Peyer's patch (tissue), 4 donors: Measurements from ENCODE around the gene USP1. TPM values are rescaled to one million over a fixed set of nuclear protein-coding genes. Genes with fewer than 3 reads are reported as not detected.

Experiments
- DNase-seq, 3 donors: peaks; one replicate each; pipeline ENCODE4 v3.0.0-alpha.2; 2017 to 2019
- H3K27ac ChIP-seq, 4 donors: fragments of 200-600 bp; sonication (generic); one replicate each; pipeline ENCODE4 v1.5.1; 2016 to 2019
- H3K27me3 ChIP-seq, 2 donors: fragments of 200-600 bp; sonication (generic); one replicate each; pipeline ENCODE4 v1.5.1; 2019
- H3K36me3 ChIP-seq, 3 donors: fragments of 200-600 bp; sonication (generic); one replicate each; pipeline ENCODE4 v1.5.1; 2016 to 2019
- H3K4me1 ChIP-seq, 4 donors: fragments of 200-600 bp; sonication (generic); one replicate each; pipeline ENCODE4 v1.5.1; 2016 to 2019
- H3K4me3 ChIP-seq, 4 donors: fragments of 200-600 bp; sonication (generic); 1 replicate in 3 of 4; 2 replicates in 1 of 4; pipeline ENCODE4 v1.5.1; 2016 to 2019; ENCODE audit warnings: mild to moderate bottlenecking in 1 of 4
- H3K9me3 ChIP-seq, 4 donors: fragments of 200-600 bp; sonication (generic); one replicate each; pipeline ENCODE4 v1.5.1; 2016 to 2019; ENCODE audit warnings: mild to moderate bottlenecking in 1 of 4
- POLR2A ChIP-seq, 2 donors: fragments of 450-650 bp; IDR thresholded peaks; one replicate each; pipeline ENCODE4 v1.5.1; 2017; ENCODE audit warnings: antibody characterized with exemption in 2 of 2, mild to moderate bottlenecking in 2 of 2, moderate library complexity in 2 of 2
- total RNA-seq, 4 donors: library from RNA; depleted of rRNA; stranded (reverse); fragments of >200 nt; gene quantifications; one replicate each; pipeline ENCODE4 v1.1.0, GENCODE V29; 2016
- TF ChIP-seq, protein P1 (sequence below), 6 experiments: fragments of 450-650 bp in 4 of 6; fragments of 200-600 bp in 2 of 6; sonication (generic) in 1 of 6; IDR thresholded peaks; one replicate each; pipeline ENCODE4 v1.5.1; 2017 to 2019; ENCODE audit warnings: antibody characterized with exemption in 6 of 6, mild to moderate bottlenecking in 3 of 6, moderate library complexity in 1 of 6

Gene USP1
- total RNA-seq, 4 donors from 2014 or later, result 13.8 to 23.9 (median 20.6) TPM

DNA sequence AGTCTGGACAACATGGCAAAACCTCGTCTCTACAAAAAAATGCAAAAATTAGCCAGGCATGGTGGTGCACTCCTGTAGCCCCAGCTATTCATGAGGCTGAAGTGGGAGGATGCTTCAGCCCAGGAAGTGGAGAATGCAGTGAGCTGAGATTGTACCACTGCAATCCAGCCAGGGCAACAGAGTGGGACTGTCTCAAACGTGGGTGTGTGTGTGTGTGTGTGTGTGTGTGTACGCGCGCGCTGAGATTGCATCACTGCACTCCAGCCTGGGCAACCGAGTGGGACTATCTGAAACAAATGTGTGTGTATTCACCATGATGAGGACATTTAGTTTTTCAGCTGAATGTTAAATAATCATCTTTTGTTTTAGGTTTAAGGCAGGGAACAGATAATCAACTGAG lies 21.1 kb downstream of the USP1 start:
- DNase-seq, result no peak
- TF ChIP-seq, protein P1, sequence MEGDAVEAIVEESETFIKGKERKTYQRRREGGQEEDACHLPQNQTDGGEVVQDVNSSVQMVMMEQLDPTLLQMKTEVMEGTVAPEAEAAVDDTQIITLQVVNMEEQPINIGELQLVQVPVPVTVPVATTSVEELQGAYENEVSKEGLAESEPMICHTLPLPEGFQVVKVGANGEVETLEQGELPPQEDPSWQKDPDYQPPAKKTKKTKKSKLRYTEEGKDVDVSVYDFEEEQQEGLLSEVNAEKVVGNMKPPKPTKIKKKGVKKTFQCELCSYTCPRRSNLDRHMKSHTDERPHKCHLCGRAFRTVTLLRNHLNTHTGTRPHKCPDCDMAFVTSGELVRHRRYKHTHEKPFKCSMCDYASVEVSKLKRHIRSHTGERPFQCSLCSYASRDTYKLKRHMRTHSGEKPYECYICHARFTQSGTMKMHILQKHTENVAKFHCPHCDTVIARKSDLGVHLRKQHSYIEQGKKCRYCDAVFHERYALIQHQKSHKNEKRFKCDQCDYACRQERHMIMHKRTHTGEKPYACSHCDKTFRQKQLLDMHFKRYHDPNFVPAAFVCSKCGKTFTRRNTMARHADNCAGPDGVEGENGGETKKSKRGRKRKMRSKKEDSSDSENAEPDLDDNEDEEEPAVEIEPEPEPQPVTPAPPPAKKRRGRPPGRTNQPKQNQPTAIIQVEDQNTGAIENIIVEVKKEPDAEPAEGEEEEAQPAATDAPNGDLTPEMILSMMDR (IDR thresholded peaks at IDR 0.05), result no peak
- no peak for TF ChIP-seq POLR2A (IDR thresholded peaks at IDR 0.05)

DNA sequence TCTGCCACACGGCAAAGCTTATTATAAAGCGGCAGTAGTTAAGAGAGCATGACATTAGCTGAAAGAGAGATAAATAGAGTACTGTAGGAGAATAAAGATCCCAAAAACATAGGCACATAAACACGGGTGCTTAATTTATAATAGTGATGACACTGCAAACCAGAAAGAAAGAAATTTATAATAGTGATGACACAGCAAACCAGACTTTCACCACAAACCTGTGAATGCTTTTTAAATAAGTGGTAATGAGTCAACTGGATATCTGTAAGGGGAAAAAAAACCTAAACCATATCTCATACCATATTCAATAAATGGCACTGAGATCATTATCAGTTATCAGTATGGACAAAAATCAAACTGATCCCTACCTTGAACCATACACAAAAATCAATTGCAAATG lies 25.5 kb downstream of the USP1 start:
- H3K4me1 ChIP-seq, result no peaks in the 10 kb centered on the region
- H3K4me3 ChIP-seq, result no peak overlapping the region
- H3K36me3 ChIP-seq, result peaks cover 0 to 22% (median 2%) of the 10 kb centered on the region in 3 donors
- H3K27me3 ChIP-seq, result no peaks in the 10 kb centered on the region
- H3K27ac ChIP-seq, result no peak overlapping the region
- no peaks in the 10 kb centered on the region for H3K9me3 ChIP-seq
- DNase-seq, result no peak
- TF ChIP-seq POLR2A (IDR thresholded peaks at IDR 0.05), result no peak
- TF ChIP-seq, protein P1 (IDR thresholded peaks at IDR 0.05), result no peak

More for the DNA sequence above, 21.1 kb downstream of the USP1 start:
- Histone ChIP-seq H3K27me3 (no peaks in the 10 kb centered on the region), H3K36me3 (peaks cover 0 to 35% (median 0%) of the 10 kb centered on the region in 3 donors), H3K4me3 (no peak overlapping the region), H3K4me1 (no peaks in the 10 kb centered on the region), H3K9me3 (no peaks in the 10 kb centered on the region), H3K27ac (no peak overlapping the region)

DNA sequence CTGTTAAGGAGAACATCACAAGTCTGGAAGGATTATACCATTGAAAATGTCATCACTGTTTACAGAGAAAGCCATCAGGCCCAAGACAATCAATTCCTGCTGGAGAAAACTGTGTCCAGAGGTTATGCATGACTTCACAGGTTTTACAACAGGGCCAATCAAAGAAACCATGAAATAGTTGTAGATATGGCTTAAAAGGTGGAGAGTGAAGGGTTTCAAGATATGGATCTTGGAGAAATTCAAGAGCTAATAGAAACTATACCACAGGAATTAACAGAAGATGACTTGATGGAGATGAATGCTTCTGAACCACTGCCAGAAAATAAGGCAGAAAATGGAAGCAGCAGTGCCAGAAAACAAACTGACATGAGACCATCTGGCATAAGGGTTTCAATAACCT lies 30.2 kb downstream of the USP1 start:
- Histone ChIP-seq H3K27me3 (no peaks in the 10 kb centered on the region), H3K36me3 (peaks cover 0 to 53% (median 2%) of the 10 kb centered on the region in 3 donors), H3K9me3 (peaks cover 0 to 3% (median 2%) of the 10 kb centered on the region in 4 donors), H3K27ac (no peak overlapping the region), H3K4me3 (no peak overlapping the region), H3K4me1 (no peaks in the 10 kb centered on the region)
- DNase-seq, result no peak
- no peak for TF ChIP-seq POLR2A (IDR thresholded peaks at IDR 0.05)
- TF ChIP-seq, protein P1 (IDR thresholded peaks at IDR 0.05), result no peak

DNA sequence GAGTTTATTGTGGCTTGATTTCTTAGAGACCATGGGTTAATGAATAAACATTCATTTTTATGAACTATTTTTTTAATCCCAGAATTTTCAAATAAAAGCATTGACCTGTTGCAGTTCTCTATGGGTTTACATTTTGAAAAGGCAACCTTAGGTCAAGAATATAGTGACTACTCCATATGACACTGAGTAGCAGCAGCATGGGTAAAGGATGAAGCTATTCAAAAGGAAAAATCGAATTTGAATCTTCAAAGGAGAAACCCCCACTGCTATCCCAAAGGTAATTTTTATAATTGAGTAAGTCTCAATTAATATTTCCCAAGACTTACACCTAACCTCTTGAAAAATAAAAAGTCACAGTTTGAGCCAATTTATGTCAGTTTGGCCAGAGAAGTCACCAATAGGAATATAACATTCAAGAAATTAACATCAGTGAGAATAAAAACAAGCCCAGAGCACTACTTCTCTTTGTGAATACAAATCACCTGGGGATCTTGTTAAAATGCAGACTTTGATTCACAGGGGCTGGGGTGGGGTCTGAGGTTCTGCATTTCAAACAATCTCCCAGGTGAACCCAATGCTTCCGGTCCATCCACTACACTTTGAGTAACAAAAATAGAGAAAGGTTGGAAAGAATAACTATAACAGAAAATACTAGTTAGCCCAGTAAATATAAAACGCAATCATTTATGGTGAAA lies 39.8 kb downstream of the USP1 start:
- Histone ChIP-seq H3K27me3 (no peaks in the 10 kb centered on the region), H3K36me3 (peaks cover 0 to 49% (median 0%) of the 10 kb centered on the region in 3 donors), H3K4me1 (no peaks in the 10 kb centered on the region), H3K4me3 (no peak overlapping the region), H3K27ac (no peak overlapping the region), H3K9me3 (no peaks in the 10 kb centered on the region)
- DNase-seq, result no peak
- TF ChIP-seq POLR2A (IDR thresholded peaks at IDR 0.05), result no peak
- TF ChIP-seq, protein P1 (IDR thresholded peaks at IDR 0.05), result no peak

DNA sequence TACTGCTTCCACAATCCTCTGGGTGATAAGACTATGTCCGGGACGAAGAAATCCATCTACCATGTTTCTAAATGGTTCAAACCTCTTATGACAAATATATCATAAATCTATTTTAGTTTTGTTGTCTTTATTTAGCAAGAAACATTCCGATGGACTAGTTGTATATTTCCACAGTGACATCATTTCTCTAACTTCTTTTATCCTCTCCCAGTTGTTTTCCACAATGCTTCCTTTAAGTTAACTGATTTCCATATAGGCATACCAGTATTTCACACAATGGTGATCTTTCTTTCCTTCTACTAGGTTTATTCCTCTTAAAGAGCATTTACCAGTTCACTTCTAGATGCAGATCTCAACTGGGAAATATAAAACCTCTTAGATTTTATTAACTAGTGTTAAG lies 44.8 kb downstream of the USP1 start:
- Histone ChIP-seq H3K9me3 (no peaks in the 10 kb centered on the region), H3K27ac (no peak overlapping the region), H3K4me3 (no peak overlapping the region), H3K4me1 (no peaks in the 10 kb centered on the region), H3K27me3 (no peaks in the 10 kb centered on the region), H3K36me3 (peaks cover 0 to 4% (median 0%) of the 10 kb centered on the region in 3 donors)
- TF ChIP-seq, protein P1 (IDR thresholded peaks at IDR 0.05), result no peak
- no peak for TF ChIP-seq POLR2A (IDR thresholded peaks at IDR 0.05)
- no peak for DNase-seq
